Activated CD4-positive, alpha-beta T cell treated with anti-CD3 and anti-CD28 coated beads for 36 hours (primary cell): ENCODE data around the gene MATCAP1. TPM values are rescaled to one million over a fixed set of nuclear protein-coding genes. Genes with fewer than 3 reads are reported as not detected.

Experiments used
- ATAC-seq: fragments of 200-7000 bp; cut with Tn5 transposase; one replicate; pipeline ENCODE4 v1.10.0; 2021; ENCODE audit warnings: mild to moderate bottlenecking, moderate library complexity
- CTCF ChIA-PET: fragments of 350-600 bp; sonication (Branson Sonifier 250); formaldehyde crosslinking; loops from one replicate; lab custom pipeline; 2021; ENCODE audit warnings: antibody characterized with exemption; lab: Charles Lee
- POLR2A ChIA-PET: fragments of 350-600 bp; sonication (Branson Sonifier 250); formaldehyde crosslinking; loops from one replicate; lab custom pipeline; 2021; ENCODE audit warnings: antibody characterized with exemption, inconsistent platforms; lab: Charles Lee
- DNase-seq: peaks from one replicate; pipeline ENCODE4 v3.0.0-alpha.2; 2020
- H3K27ac Mint-ChIP-seq: one replicate; pipeline ENCODE4 v1.8.0; 2021; ENCODE audit warnings: mixed read lengths
- H3K27me3 Mint-ChIP-seq: one replicate; pipeline ENCODE4 v1.8.0; 2021; ENCODE audit warnings: mixed read lengths
- H3K36me3 Mint-ChIP-seq: one replicate; pipeline ENCODE4 v1.8.0; 2021; ENCODE audit warnings: low read depth, mixed read lengths
- H3K4me1 Mint-ChIP-seq: one replicate; pipeline ENCODE4 v1.8.0; 2021; ENCODE audit warnings: mixed read lengths
- H3K4me3 Mint-ChIP-seq: one replicate; pipeline ENCODE4 v1.8.0; 2021; ENCODE audit warnings: mild to moderate bottlenecking, moderate library complexity, mixed read lengths
- H3K9me3 Mint-ChIP-seq: one replicate; pipeline ENCODE4 v1.8.0; 2021; ENCODE audit warnings: low read depth, mixed read lengths
- intact Hi-C, 2 experiments: fragments of 100-400 bp; cut with DNase I in 1 of 2; cut with micrococcal nuclease in 1 of 2; formaldehyde crosslinking; loops; one replicate each; pipeline versions ENCODE4 v1.14.2 to v1.15.1; 2022 to 2024; cut with DNase I, micrococcal nuclease
- total RNA-seq, 2 experiments: library from RNA; stranded (reverse); gene quantifications; one replicate each; pipeline ENCODE4 v1.2.3, GENCODE V29; 2021

The MATCAP1 gene
- total RNA-seq, 2 experiments from 2014 or later: 28.8 to 30.4 TPM

GRCh38 chr16:67206838-67207248 is 23.1 kb upstream of the MATCAP1 start:
- Mint-ChIP-seq H3K27ac (peak overlapping the region; percentile 27), H3K27me3 (no peaks in the 10 kb centered on the region), H3K36me3 (peaks cover 11% of the 10 kb centered on the region), H3K4me3 (no peak overlapping the region), H3K4me1 (no peaks in the 10 kb centered on the region), H3K9me3 (no peaks in the 10 kb centered on the region)
- intact Hi-C loops: no loop called here
- ATAC-seq (no peak), DNase-seq (no peak)
- POLR2A ChIA-PET: no interaction called here
- CTCF ChIA-PET: interaction anchor here (1.0 to 1.3 kb wide), 2 partner anchors 9 to 30 kb away, joined by 4 to 7 read pairs; no protein-coding TSS in a partner anchor

- Mint-ChIP-seq H3K27me3 (no peaks in the 10 kb centered on the region), H3K4me3 (no peak overlapping the region), H3K27ac (peak overlapping the region; percentile 44), H3K9me3 (no peaks in the 10 kb centered on the region), H3K4me1 (no peaks in the 10 kb centered on the region), H3K36me3 (peaks cover 12% of the 10 kb centered on the region)
- ChIA-PET POLR2A (no interaction called here), CTCF (interaction anchor here (1.0 to 1.3 kb wide), 2 partner anchors 9 to 30 kb away, joined by 4 to 7 read pairs; no protein-coding TSS in a partner anchor)
- intact Hi-C loops: no loop called here
- ATAC-seq (no peak), DNase-seq (no peak)
These were observed 22.5 kb upstream of the MATCAP1 start for GRCh38 chr16:67206129-67206837.

- Mint-ChIP-seq H3K27me3 (no peaks in the 10 kb centered on the region), H3K4me3 (no peak overlapping the region), H3K27ac (no peak overlapping the region), H3K36me3 (peaks cover 15% of the 10 kb centered on the region), H3K9me3 (no peaks in the 10 kb centered on the region), H3K4me1 (no peaks in the 10 kb centered on the region)
- intact Hi-C loops: no loop called here
- ChIA-PET POLR2A (no interaction called here), CTCF (interaction anchor here (0.6 kb wide), 1 partner anchor 9 kb away, joined by 3 read pairs; no protein-coding TSS in a partner anchor)
- ATAC-seq (no peak), DNase-seq (no peak)
These were observed 20.3 kb upstream of the MATCAP1 start for GRCh38 chr16:67204076-67204475.

GRCh38 chr16:67202956-67203493 is 19.3 kb upstream of the MATCAP1 start:
- Mint-ChIP-seq H3K27me3 (no peaks in the 10 kb centered on the region), H3K9me3 (no peaks in the 10 kb centered on the region), H3K36me3 (peaks cover 21% of the 10 kb centered on the region), H3K4me3 (no peak overlapping the region), H3K27ac (no peak overlapping the region), H3K4me1 (no peaks in the 10 kb centered on the region)
- DNase-seq: no peak
- POLR2A ChIA-PET: no interaction called here
- CTCF ChIA-PET: interaction anchor here (0.6 kb wide), 1 partner anchor 247 kb away, joined by 3 read pairs; no protein-coding TSS in a partner anchor
- intact Hi-C loops: no loop called here
- ATAC-seq: no peak

GRCh38 chr16:67202426-67202825 is 18.7 kb upstream of the MATCAP1 start:
- no peaks in the 10 kb centered on the region for H3K9me3 Mint-ChIP-seq
- H3K27ac Mint-ChIP-seq: no peak overlapping the region
- intact Hi-C loops: no loop called here
- H3K4me3 Mint-ChIP-seq: no peak overlapping the region
- DNase-seq (no peak), ATAC-seq (no peak)
- H3K27me3 Mint-ChIP-seq: no peaks in the 10 kb centered on the region
- H3K4me1 Mint-ChIP-seq: no peaks in the 10 kb centered on the region
- ChIA-PET POLR2A (no interaction called here), CTCF (interaction anchor here (0.6 kb wide), 1 partner anchor 246 kb away, joined by 3 read pairs; no protein-coding TSS in a partner anchor)
- peaks cover 26% of the 10 kb centered on the region for H3K36me3 Mint-ChIP-seq

GRCh38 chr16:67201411-67202345 is 17.9 kb upstream of the MATCAP1 start:
- intact Hi-C loops: no loop called here
- ChIA-PET POLR2A (no interaction called here), CTCF (no interaction called here)
- DNase-seq (no peak), ATAC-seq (no peak)
- peaks cover 2% of the 10 kb centered on the region for H3K4me1 Mint-ChIP-seq
- no peaks in the 10 kb centered on the region for H3K27me3 Mint-ChIP-seq
- H3K9me3 Mint-ChIP-seq: no peaks in the 10 kb centered on the region
- no peak overlapping the region for H3K4me3 Mint-ChIP-seq
- peaks cover 30% of the 10 kb centered on the region for H3K36me3 Mint-ChIP-seq
- H3K27ac Mint-ChIP-seq: no peak overlapping the region

GRCh38 chr16:67200491-67200890 is 16.7 kb upstream of the MATCAP1 start:
- no peak overlapping the region for H3K4me3 Mint-ChIP-seq
- DNase-seq: no peak
- intact Hi-C loops: no loop called here
- POLR2A ChIA-PET: no interaction called here
- H3K36me3 Mint-ChIP-seq: peaks cover 37% of the 10 kb centered on the region
- H3K9me3 Mint-ChIP-seq: no peaks in the 10 kb centered on the region
- CTCF ChIA-PET: no interaction called here
- H3K27me3 Mint-ChIP-seq: no peaks in the 10 kb centered on the region
- no peak for ATAC-seq
- H3K4me1 Mint-ChIP-seq: peaks cover 8% of the 10 kb centered on the region
- H3K27ac Mint-ChIP-seq: no peak overlapping the region

- no peak overlapping the region for H3K27ac Mint-ChIP-seq
- POLR2A ChIA-PET: no interaction called here
- ATAC-seq (no peak), DNase-seq (no peak)
- no peaks in the 10 kb centered on the region for H3K27me3 Mint-ChIP-seq
- H3K4me3 Mint-ChIP-seq: no peak overlapping the region
- peaks cover 10% of the 10 kb centered on the region for H3K4me1 Mint-ChIP-seq
- CTCF ChIA-PET: no interaction called here
- intact Hi-C loops: no loop called here
- H3K36me3 Mint-ChIP-seq: peaks cover 44% of the 10 kb centered on the region
- no peaks in the 10 kb centered on the region for H3K9me3 Mint-ChIP-seq
These were observed 16.0 kb upstream of the MATCAP1 start for GRCh38 chr16:67199808-67200198.

GRCh38 chr16:67199011-67199807 is 15.4 kb upstream of the MATCAP1 start, which contains the start of gene ELMO3:
TSS of gene ELMO3 (plus strand) at chr16:67199131. CDS start at chr16:67199327, 196 bp downstream.
- Mint-ChIP-seq H3K36me3 (peaks cover 47% of the 10 kb centered on the region), H3K9me3 (no peaks in the 10 kb centered on the region), H3K27me3 (no peaks in the 10 kb centered on the region), H3K27ac (peak within 1 kb of the TSS; percentile 49), H3K4me3 (no peak within 1 kb of the TSS), H3K4me1 (peaks cover 11% of the 10 kb centered on the region)
- ChIA-PET POLR2A (no interaction called here), CTCF (interaction anchor here (1.4 kb wide), 1 partner anchor 207 kb away, joined by 4 read pairs; no protein-coding TSS in a partner anchor)
- DNase-seq (no peak), ATAC-seq (no peak)
- intact Hi-C loops: no loop called here

GRCh38 chr16:67198238-67198734 is 14.5 kb upstream of the MATCAP1 start:
- no peak overlapping the region for H3K4me3 Mint-ChIP-seq

More at GRCh38 chr16:67198238-67198734, 14.5 kb upstream of the MATCAP1 start:
- DNase-seq: peak; percentile 48
- no peaks in the 10 kb centered on the region for H3K9me3 Mint-ChIP-seq
- CTCF ChIA-PET: interaction anchor here (0.6 to 2.0 kb wide), 14 partner anchors 9 to 239 kb away, joined by 3 to 7 read pairs (median 4); partner anchors contain the start of genes SLC9A5 and TMEM208
- peaks cover 21% of the 10 kb centered on the region for H3K4me1 Mint-ChIP-seq
- peaks cover 53% of the 10 kb centered on the region for H3K36me3 Mint-ChIP-seq
- H3K27ac Mint-ChIP-seq: peak overlapping the region; percentile 49
- POLR2A ChIA-PET: no interaction called here
- ATAC-seq: peak; percentile 74
- no peaks in the 10 kb centered on the region for H3K27me3 Mint-ChIP-seq
- intact Hi-C loops: no loop called here
